Measurements from ENCODE around the gene GPSM1.

GPSM1 gene

GRCh38 chr9:136363949-136364748 lies 36.8 kb downstream of the GPSM1 start:
- DNase-seq, result no peak

GRCh38 chr9:136364942-136365774 lies 37.8 kb downstream of the GPSM1 start:
- no peak for DNase-seq

GRCh38 chr9:136365775-136366222 lies 38.5 kb downstream of the GPSM1 start:
- no peak for DNase-seq

- no peak for DNase-seq
Observed at GRCh38 chr9:136366826-136367225, 39.5 kb downstream of the GPSM1 start.

GRCh38 chr9:136367296-136368145 lies 40.2 kb downstream of the GPSM1 start:
- DNase-seq, result no peak

- no peak for DNase-seq
Observed at GRCh38 chr9:136368190-136368589, 40.9 kb downstream of the GPSM1 start.

GRCh38 chr9:136370037-136370436 lies 42.7 kb downstream of the GPSM1 start:
- no peak for DNase-seq

- DNase-seq, result no peak
Observed at GRCh38 chr9:136370687-136371532, 43.6 kb downstream of the GPSM1 start.

GRCh38 chr9:136371533-136371880 lies 44.2 kb downstream of the GPSM1 start:
- DNase-seq, result no peak

GRCh38 chr9:136372006-136372405 lies 44.7 kb downstream of the GPSM1 start:
- DNase-seq, result no peak

GRCh38 chr9:136372561-136373299 lies 45.4 kb downstream of the GPSM1 start:
- no peak for DNase-seq

GRCh38 chr9:136373300-136374182 lies 46.2 kb downstream of the GPSM1 start, which contains the start of gene CARD9:
Gene CARD9 (minus strand): TSS chr9:136373669. CDS start chr9:136372078, 1,591 bp downstream.
- DNase-seq, result no peak

- no peak for DNase-seq
Observed at GRCh38 chr9:136374183-136374575, 46.8 kb downstream of the GPSM1 start.

GRCh38 chr9:136375096-136375495 lies 47.8 kb downstream of the GPSM1 start:
- DNase-seq, result no peak

GRCh38 chr9:136376457-136376856 lies 49.1 kb downstream of the GPSM1 start:
- no peak for DNase-seq

GRCh38 chr9:136377341-136378169 lies 50.2 kb downstream of the GPSM1 start:
- DNase-seq, result no peak

- DNase-seq, result no peak
Observed at GRCh38 chr9:136378170-136379002, 51.0 kb downstream of the GPSM1 start.

- DNase-seq, result no peak
Observed at GRCh38 chr9:136379003-136379287, 51.6 kb downstream of the GPSM1 start.

GRCh38 chr9:136379401-136379800 lies 52.1 kb downstream of the GPSM1 start:
- DNase-seq, result no peak

Data from activated CD8-positive, alpha-beta memory T cell treated with anti-CD3 and anti-CD28 coated beads, Interleukin-2, amount 50 U/mL, for 4 hours (primary cell).